Measurements from ENCODE around the gene EPB41L4B.
"Not testable (repeated sequence)": the region's sequence is repeated elsewhere in the genome, so short reads cannot be mapped to it uniquely, and the experiment has no call there.

Gene EPB41L4B

DNA sequence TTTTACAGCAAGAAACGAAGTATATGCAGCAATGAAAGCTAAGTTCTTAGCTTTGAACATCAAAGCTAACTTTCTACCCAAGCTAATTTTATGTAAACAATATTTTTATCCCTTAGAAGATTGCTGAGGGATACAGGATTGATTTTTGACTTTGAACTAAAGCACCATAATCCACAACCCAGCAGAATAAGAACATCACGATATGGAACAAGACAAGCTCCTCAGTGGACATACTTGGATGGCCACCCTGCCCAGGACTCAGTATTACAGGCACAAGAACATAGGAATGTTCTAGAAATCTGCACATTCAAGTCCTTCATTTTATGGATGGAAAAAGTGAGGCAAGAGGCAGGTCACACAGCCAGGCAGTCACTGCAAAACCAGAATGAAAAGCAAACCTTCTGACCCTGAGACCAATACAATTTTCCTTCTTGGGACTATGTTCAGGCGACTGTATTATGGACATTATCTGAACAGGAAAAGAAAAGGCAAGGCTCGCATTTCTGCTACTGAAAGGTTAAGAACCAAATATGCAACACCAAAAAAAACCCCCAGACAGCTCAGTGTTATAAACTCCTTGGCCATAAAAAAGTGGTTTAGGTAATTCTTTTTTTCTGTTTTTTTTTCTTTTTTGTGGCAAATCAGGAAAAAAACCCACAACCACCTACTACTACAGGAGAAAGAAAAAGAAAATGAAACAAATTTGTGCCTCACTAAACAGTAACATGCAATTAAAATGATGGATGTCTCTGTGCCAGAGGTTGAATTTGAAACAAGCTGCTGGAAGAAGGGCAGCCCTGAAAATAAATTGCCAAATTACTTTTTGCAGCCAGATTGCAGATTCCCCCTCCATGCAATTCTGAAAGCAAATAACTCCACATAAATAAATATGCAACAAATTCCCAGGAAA, 25.4 kb downstream of the EPB41L4B start:
- DNase-seq = no peak

DNA sequence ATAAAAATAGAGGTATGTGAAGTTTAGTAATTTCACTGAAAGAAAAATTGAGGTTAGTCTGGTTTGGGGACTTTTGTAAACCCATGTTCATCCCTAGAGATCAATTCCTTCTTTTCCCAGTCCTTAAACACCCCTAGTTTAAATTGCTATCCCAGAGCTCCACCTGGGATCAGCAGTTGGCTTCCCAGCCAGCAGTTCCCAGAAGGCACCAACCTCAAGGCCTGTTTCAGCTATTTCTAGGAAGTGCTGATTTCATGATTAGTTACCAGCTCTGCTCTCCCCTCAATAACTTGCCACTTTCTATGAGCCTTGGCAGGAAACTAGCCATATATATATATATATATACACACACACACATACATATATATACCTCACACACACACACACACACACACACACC, 30.5 kb downstream of the EPB41L4B start:
- no peak for DNase-seq

DNA sequence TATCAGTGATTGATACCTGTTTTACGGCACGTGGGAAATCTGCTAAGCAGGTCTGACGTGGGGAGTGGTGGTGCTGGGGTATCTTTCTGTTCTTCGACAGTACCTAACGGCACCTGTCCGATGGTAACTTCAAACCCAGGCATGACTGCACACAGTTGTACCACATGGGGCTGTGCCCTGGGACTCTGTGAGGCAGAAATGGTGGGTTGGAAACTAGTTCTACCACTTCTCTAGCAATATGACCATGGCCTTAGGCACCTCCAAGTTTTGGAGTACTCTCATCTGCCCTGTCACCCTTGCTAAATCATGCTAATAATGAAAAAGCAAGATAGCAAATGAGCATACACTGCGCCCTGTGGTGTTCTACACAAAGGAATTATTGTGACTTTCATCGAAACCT, 30.9 kb downstream of the EPB41L4B start:
- DNase-seq = no peak

DNA sequence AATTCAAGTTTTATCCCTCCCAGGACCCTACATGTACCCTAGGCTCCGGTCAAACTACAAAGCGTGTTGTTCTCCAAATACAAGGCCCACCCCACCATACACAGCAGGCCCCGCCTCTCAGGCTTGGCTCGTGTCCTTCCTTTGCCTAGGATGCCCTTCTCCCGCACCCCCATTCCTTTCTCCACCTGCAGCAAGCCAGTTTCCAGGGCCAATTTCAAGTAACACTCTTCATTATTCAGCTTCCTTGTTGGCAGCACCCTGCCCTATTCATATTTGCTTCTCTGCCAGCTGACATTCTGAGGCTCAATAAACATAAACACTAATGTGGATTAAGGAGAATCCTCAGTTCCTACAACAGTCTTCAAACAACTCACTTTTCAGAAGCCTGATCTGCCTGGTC, 31.7 kb downstream of the EPB41L4B start:
- no peak for DNase-seq

DNA sequence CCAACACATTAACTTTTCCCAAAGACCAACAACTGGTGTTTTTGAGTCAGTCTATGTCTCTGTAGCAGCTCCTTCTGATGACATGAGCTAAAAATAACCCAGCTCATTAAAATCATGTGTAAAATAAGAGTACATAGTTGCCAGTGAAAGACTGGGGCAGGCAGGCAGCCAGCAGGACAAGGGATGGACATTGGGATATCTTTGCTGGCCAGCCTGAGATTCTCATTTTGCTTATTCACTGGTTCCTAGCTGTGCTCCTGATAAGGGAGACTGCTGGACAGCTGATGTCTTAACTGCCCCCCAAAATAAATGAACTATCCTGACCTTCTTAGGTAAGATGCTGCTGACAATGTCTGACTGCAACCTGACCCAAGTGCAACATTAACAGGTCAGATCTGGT, 33.9 kb downstream of the EPB41L4B start:
- no peak for DNase-seq

DNA sequence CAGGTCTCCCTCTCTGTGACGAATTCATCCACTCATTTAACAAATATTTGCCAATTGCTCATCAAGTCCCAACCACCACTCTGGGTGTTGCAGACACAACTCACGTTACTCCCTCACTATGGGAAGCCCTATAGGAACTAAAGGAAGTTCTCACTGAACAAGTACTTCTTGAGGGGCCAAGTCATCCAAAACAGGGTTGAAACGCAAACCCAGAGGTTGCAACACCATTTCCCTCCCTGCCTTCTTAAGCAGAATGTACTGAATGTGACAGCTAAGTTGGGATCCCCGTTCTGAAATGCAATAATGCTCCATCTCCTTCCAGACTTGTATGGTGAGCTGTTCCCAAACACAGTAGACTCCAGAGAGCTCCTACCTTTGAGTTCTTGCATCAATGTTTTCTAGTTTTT, 34.3 kb downstream of the EPB41L4B start:
- DNase-seq = no peak

DNA sequence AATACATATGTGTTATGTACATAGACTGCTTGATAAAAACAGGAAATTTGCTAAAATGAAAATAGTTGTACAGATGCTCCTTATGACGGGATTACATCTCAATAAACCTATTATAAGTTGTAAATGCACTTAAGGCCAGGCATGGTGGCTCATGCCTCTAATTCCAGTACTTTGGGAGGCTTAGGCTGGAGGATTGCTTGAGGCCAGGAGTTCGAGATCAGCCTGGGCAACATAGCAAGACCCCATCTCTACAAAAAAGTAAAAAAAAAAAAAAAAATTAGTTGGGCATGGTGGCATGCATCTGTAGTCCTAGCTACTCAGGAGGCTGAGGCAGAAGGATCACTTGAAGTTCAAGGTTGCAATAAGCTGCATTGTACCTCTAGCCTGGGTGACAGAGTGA, 37.2 kb downstream of the EPB41L4B start:
- DNase-seq = not testable (repeated sequence)

DNA sequence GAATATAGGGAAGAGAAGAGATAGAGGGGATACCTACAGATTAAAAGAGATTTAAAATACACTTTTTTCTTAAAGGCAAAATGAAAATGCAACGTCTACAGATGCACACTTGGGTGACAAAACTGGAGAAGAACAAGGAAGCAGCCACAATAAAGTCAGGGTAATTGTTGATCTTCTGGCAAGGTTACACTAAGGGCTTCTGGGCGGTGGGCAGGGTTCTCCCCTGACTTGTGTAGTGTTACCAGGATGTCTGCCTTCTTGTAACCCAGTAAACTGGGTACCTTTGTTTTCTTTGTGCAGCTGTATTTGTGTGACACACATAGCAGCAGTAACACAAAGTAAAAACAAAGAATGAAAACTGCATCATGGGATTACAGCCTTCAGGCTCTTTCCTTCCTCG, 37.8 kb downstream of the EPB41L4B start:
- DNase-seq = no peak

DNA sequence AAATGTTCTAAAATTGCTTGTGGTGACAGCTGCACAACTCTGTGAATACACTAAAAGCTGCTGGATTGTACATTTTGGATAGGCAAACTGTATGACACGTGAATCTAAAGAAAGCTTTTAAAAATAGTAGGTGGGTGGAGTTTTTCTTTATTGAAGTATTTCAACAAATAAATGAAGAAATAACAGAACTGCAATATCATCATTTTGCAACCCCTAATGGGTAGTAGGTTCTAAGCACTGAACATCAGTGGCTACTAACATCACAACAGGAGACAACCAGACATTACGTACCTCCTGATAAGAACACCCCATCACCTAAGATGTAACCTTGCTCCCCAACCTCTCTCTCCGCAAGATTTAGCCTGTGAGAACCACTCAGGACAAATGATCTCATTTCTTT, 38.6 kb downstream of the EPB41L4B start:
- DNase-seq = no peak

DNA sequence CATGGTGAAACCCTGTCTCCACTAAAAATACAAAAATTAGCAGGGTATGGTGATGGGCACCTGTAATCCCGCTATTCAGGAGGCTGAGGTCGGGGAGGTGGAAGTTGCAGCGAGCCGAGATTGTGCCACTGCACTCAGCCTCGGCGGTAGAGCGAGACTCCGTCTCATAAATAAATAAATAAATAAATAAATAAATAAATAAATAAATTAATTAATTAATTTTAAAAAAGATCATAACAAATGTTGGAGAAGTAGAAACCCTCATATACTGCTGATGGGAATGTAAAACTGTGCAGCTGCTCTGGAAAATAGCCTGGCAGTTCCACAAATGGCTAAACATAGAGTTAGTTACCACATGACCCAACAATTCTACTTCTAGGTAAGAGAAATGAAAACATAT, 39.3 kb downstream of the EPB41L4B start:
- DNase-seq = no peak

DNA sequence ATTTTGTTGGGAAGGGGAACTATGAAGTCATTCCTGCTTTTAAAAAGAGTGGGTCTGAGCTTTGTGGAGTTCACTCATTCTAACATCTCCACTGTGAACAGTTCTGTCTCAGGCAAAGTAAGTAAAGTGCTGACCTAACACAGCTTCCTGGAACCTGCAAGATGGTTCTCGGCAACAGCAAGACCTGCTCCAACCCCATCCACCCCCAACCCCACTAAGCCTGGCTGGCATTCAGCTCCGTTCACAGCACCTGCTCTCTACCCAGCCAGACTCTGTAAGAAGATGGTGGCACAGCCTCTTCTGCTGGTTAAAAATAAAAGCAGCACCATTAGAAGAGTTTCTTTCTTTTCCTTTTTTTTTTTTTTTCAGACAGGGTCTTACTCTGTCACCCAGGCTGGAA, 42.0 kb downstream of the EPB41L4B start:
- no peak for DNase-seq

DNA sequence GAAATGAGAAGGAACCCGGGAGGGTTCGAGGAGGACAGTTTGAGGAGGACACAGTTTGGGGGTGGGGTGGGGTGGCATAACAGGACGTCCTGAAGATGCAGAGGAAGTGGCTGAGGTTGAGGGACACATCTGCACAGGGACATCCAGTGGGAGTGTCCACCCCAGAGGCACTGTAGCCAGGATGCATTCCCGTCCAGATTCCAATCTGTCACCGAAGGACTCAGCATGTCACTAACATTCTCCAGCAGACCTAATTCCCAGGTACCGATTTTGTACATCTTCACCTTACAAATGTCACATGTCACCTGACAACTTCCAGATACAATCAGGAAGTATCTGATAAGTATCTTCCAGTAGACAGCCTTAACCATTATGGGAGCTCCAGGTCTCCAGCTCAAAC, 42.6 kb downstream of the EPB41L4B start:
- no peak for DNase-seq

DNA sequence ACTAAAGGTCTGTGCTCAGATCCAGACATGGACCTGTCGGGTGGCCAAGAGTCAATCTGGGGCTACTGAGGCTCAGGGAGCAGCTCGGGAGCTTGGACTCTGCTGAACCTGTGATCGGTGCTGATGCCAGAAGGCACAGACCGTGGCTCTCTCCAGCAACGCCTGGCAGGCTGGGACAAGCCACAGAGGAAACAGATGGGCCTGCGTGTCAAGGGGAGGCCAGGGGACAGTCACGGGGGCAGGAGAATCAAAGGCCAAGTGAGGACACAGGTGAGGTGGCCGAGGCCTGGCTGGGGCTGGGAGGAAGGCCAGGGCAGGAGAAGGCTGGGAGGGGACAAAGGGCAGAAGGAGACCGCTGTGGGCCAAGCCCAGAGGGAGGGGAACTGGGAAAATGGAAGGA, 43.4 kb downstream of the EPB41L4B start:
- DNase-seq = no peak

DNA sequence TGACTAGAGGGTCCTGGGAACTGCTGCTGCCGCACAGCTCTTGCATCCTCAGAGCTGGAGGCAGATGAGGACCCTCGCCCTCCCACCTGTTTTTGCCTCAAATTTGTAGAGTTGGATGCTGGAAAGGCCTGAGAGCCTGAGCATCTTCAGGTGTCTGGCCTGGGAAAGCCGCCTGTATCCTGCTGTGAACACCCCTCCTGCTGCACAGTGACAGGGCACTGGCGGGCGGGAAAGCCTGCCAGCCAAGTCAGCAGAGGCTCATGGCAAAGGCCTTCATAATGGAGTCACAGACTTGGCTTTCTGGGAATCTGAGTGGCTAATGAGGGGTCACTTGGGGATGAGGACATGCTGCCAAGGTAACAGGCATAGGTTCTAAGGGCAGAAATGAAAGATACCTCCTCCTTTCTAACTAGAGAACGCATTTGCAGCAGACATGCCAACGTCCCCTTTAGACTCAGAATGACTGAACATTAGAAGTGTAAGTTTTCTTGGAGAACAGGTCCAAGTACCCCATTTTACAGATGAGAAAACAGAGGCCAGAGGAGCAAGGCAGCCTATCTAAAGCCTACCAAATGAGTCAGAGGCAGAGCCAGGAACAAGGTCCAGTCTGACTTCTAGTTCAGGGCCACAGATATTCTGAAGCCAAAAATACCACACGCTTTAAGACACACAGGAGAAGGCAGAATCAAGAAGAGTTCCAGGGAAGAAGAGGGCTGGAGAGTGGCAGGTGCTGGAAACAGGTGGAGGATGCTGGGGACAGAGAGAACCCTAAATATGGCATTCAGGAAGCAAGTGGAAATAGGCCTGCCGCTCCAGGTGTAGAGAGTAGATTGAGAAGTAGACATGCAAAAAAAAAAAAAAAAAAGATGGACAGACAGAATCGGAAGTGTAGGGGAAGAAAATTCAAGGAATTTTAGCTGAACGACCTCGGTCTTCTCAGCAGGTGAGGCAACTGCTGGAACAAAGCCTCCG, 44.1 kb downstream of the EPB41L4B start:
- DNase-seq = no peak

DNA sequence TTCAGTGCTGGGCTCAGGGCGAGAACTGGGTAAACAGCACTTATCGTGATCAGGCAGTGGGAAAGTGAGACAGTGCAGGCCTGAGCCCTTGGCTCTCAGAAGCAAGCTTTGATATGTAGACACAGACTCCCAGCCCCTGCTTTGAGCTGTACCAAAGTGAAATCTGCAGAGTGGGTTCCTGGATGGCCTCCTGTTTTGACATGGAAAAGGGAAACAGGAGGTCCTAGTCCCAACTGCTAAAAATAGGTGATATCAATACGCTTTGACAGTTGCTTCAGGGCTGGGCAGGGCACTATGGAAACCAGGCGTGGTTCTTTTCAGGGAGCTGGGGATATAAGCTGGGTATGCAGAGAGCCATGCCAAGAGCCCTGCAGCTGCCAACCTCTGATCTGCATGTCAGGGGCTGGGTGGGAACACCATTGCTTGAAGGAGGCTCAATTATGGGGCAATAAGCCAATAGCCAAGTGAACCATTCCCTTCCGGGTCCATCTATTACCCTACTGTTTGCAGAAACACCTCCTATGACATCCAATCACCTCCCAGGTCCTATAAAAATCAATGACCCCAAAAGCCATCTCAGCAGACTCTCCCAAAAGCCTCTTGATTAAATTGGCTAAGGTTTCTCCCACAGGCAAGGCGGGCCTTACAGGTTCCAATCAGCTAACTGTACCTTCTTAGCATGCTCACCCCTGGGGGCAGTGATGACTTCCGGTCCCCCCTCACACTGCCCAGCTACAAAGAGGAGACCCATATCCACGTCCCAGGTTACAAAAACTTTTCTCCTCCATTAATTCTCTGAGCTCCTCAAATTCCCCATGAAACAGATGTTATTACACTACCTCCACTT, 45.8 kb downstream of the EPB41L4B start:
- DNase-seq = no peak

DNA sequence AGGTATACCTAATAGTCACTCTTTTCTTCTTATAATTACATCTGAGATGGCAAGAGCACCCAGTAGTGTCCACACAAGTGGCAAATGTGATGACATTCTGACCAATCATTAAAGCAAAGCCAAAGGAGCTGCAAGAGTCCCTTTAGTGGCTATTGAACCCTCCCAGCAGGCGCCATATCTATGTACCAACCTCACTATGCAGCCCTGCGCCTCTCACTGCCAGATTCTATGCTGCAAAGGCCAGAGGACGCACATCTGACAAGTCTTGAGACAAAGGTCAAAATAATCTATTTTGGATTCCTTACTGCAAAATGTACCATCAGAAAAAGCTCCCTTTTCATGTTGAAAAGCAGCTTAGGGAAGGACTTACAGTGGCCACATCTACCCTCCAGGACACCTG, 47.0 kb downstream of the EPB41L4B start:
- DNase-seq = no peak

DNA sequence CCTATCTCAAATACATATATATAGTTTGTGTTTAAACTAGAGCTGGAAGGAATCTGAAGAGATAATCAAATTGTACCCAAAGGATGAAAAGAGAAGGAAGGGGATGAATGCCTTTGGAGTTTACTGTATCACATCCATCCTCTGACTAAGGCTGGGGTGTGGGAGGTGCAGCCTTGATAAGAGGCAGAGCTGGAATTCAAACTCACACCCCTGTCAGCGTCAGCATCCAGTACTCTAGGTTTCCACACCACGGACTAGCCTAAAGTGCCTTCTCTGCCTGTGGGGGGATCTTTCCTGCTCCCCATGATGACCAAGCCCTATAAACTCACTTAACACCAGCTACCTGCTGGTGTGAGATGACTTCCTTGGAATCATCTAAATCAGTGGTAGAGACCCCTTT, 48.1 kb downstream of the EPB41L4B start:
- DNase-seq = no peak

DNA sequence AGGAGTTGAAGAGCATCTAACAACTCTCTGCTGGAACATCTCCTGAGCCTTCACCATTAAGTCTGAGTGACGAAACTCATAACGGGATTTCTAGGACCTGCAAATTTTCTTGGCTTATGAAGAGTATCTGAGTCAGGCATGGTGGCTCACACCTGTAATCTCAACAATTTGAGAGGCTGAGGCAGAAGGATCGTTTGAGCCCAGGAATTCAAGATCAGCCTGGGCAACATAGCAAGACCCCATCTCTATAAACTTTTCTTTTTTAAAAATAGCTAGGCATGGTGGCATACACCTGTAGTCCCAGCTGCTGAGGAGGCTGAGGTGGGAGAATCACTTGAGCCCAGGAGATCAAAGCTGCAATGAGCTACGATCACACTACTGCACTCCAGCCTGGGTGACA, 48.8 kb downstream of the EPB41L4B start:
- DNase-seq = no peak

DNA sequence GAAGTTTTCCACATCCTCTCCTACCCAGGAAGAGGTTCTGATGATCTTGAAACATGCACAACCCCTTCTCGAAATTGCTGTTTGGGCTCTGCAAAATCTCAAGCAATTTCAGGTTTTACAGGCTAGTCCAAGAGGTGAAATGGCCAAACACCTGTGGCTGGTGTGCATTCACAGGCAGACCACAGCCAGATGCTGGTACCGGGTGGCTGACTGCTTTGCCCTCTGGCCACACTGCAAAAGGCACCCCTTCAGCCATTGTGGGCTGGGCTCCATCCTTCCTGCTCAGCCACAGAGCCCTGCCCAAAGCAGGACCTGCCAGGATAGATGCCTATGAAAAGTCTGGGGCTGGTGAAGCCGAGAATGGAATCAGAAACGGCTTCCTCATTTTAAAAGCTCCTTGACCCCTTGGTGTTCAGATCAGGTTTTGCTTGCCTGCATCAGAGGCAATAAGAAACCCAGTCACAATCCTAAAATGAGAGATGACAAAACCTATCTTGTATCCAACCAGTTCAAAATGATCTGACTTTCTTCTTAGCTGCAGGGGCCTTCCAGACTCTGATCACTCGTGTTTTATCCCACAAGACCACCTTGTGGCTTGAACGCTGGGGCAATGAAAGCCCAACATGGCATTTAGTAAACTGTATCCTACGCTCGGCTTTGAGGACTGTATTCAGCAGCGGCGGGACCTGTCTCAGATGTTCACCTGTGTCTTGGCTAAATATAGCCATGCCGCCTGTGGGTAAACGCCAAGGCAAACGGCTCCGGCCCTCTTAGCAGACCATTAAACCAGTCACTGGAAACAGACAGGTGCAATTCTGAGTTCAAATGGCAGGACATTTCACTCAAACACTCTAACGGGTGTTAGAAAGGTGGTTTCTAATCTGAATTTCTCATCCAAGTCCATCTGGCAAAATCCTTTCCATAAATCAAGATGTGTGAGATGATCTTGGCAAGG, 49.6 kb downstream of the EPB41L4B start:
- DNase-seq = no peak

DNA sequence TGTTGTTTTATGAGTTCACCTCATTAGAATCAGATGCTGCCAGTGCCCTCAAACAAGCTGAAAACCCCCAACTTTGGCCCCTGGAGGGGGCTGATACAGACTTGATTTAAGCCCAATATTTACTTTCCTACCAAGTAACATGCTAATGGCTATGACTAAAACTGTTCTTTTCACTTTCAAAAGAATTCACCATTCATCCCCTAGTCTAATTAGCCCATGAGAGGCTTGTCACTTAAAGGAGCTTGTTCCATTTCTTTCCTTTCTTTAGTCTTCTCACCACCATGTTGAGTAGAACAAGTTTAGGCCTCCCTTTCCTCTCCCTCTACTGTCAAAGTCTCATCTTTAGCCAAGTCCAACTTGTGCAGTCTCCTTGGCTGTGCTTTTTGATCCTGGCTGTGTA, 50.4 kb downstream of the EPB41L4B start:
- DNase-seq = no peak

DNA sequence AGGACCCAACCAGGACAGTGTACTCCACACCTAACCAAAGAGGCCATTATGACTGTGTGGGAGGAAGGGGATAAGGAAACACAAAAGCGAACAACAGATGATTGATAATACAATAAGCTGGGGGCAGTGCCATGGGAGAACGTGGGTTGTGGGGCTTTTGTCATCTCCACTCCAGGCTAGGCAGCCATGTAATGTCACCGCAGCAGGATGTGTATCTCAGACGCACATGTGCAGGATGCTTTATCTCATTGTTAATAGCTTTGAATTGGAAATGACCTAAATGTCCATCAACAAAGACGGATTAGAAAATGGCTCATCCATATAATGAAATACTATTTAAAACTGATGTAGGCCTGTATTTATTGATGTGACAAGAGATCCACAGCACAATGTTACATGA, 51.0 kb downstream of the EPB41L4B start:
- no peak for DNase-seq

DNA sequence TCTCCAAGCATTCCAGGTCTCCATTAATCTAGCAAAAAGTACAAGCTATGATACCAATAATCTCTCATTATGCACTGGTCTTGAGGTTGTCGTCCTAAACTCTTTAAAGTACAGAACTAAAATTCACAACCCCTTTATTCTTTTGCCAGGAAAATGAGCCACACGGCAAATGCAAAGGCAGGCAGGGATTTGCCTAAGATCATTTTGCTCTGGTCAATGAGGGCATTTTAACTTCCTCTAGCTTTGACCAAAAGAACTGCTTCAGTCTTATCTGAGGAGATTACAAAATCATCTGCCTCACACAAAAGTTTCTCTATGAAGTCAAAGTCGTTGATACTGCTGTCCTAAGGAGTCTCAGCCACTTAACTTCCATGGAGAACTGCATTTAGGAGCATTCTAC, 51.8 kb downstream of the EPB41L4B start:
- DNase-seq = no peak

Measured in stimulated activated naive CD4-positive, alpha-beta T cell (primary cell).